Measurements from ENCODE around the gene AUTS2. TPM values are rescaled to one million over a fixed set of nuclear protein-coding genes. Genes with fewer than 3 reads are reported as not detected.

The AUTS2 gene
- total RNA-seq, 6 donors from 2014 or later, result 38.9 to 151 (median 55.8) TPM

- TF ChIP-seq POLR2AphosphoS5 (IDR thresholded peaks at IDR 0.05), result no peak
- no peak for TF ChIP-seq CTCF (IDR thresholded peaks at IDR 0.05)
- TF ChIP-seq EP300 (IDR thresholded peaks at IDR 0.05), result no peak
- TF ChIP-seq POLR2A (IDR thresholded peaks at IDR 0.05), result no peak
- Histone ChIP-seq H3K27me3 (no peaks in the 10 kb centered on the region), H3K4me1 (no peaks in the 10 kb centered on the region), H3K4me3 (no peak overlapping the region), H3K27ac (no peak overlapping the region), H3K9me3 (no peaks in the 10 kb centered on the region), H3K36me3 (no peaks in the 10 kb centered on the region)
- ATAC-seq (ENCODE audit: low FRiP score in 2 of 2) (no peak), DNase-seq (no peak)
- 90 to 98% methylated on average over 3 of the region's 3 CpGs for WGBS, 2 donors
Measured at GRCh38 chr7:70660819-70661191, 1062.5 kb downstream of the AUTS2 start.

GRCh38 chr7:70663680-70664079 lies 1065.4 kb downstream of the AUTS2 start:
- WGBS, 2 donors, result 59% methylated on average over 3 of the region's 3 CpGs
- no peak overlapping the region for H3K4me3 ChIP-seq
- ATAC-seq (ENCODE audit: low FRiP score in 2 of 2) (no peak), DNase-seq (no peak)
- no peak for TF ChIP-seq CTCF (IDR thresholded peaks at IDR 0.05)
- no peaks in the 10 kb centered on the region for H3K27me3 ChIP-seq
- no peak overlapping the region for H3K27ac ChIP-seq
- no peaks in the 10 kb centered on the region for H3K4me1 ChIP-seq
- H3K36me3 ChIP-seq, result no peaks in the 10 kb centered on the region
- no peaks in the 10 kb centered on the region for H3K9me3 ChIP-seq

- 92 to 94% methylated on average over 2 of the region's 2 CpGs for WGBS, 2 donors
- no peak for TF ChIP-seq POLR2AphosphoS5 (IDR thresholded peaks at IDR 0.05)
- no peak for TF ChIP-seq CTCF (IDR thresholded peaks at IDR 0.05)
- no peak for TF ChIP-seq EP300 (IDR thresholded peaks at IDR 0.05)
- TF ChIP-seq POLR2A (IDR thresholded peaks at IDR 0.05), result no peak
- H3K27me3 ChIP-seq, result no peaks in the 10 kb centered on the region
- no peaks in the 10 kb centered on the region for H3K36me3 ChIP-seq
- H3K4me3 ChIP-seq, result no peak overlapping the region
- H3K4me1 ChIP-seq, result no peaks in the 10 kb centered on the region
- H3K27ac ChIP-seq, result no peak overlapping the region
- H3K9me3 ChIP-seq, result no peaks in the 10 kb centered on the region
- ATAC-seq (ENCODE audit: low FRiP score in 2 of 2), result no peak
- no peak for DNase-seq
Measured at GRCh38 chr7:70665997-70666396, 1067.7 kb downstream of the AUTS2 start.

DNA sequence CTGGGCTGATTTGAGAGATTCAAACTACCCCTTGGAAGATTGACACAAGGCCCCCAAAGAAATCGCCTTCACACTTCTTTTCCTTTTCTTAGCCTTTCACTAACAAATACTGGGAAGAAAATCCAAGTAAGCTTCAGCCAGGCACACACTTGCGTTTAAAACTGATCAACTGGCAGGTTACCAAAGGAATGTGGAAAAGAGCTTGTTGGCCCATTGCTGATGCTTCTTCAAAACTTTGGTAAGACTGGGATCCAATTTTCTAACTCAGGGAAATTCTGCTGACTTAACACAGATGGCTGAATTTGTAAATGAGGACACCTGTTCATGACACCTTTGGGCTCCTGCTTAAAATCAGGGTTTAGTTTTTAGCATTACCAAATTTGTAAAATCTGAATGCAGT lies 1069.1 kb downstream of the AUTS2 start:
- no peaks in the 10 kb centered on the region for H3K36me3 ChIP-seq
- no peaks in the 10 kb centered on the region for H3K4me1 ChIP-seq
- ATAC-seq (ENCODE audit: low FRiP score in 2 of 2), result no peak
- H3K9me3 ChIP-seq, result no peaks in the 10 kb centered on the region
- no peak for TF ChIP-seq EP300 (IDR thresholded peaks at IDR 0.05)
- TF ChIP-seq POLR2AphosphoS5 (IDR thresholded peaks at IDR 0.05), result no peak
- TF ChIP-seq POLR2A (IDR thresholded peaks at IDR 0.05), result no peak
- TF ChIP-seq CTCF (IDR thresholded peaks at IDR 0.05), result no peak
- 76 to 82% methylated on average over 2 of the region's 2 CpGs for WGBS, 2 donors
- H3K27me3 ChIP-seq, result no peaks in the 10 kb centered on the region
- DNase-seq, result no peak
- H3K4me3 ChIP-seq, result no peak overlapping the region
- no peak overlapping the region for H3K27ac ChIP-seq

GRCh38 chr7:70668606-70669358 lies 1070.5 kb downstream of the AUTS2 start:
- no peak for TF ChIP-seq POLR2AphosphoS5 (IDR thresholded peaks at IDR 0.05)
- no peak for TF ChIP-seq EP300 (IDR thresholded peaks at IDR 0.05)
- no peak for TF ChIP-seq CTCF (IDR thresholded peaks at IDR 0.05)
- no peak for TF ChIP-seq POLR2A (IDR thresholded peaks at IDR 0.05)
- WGBS, 2 donors, result 67 to 72% methylated on average over 16 of the region's 16 CpGs
- ATAC-seq (ENCODE audit: low FRiP score in 2 of 2), result peak; percentile 21 to 54

More at GRCh38 chr7:70668606-70669358, 1070.5 kb downstream of the AUTS2 start:
- DNase-seq, result peak in 1 of 2 donors; percentile 28
- no peak overlapping the region for H3K27ac ChIP-seq
- no peak overlapping the region for H3K4me3 ChIP-seq
- no peaks in the 10 kb centered on the region for H3K27me3 ChIP-seq
- no peaks in the 10 kb centered on the region for H3K9me3 ChIP-seq
- H3K4me1 ChIP-seq, result no peaks in the 10 kb centered on the region
- no peaks in the 10 kb centered on the region for H3K36me3 ChIP-seq
